SK-N-SH (cell line): ENCODE measurements around the gene SDE2. TPM values are rescaled to one million over a fixed set of nuclear protein-coding genes. Genes with fewer than 3 reads are reported as not detected.

Source experiments
- CTCF ChIA-PET: fragments of 300-600, 350-600 bp; formaldehyde crosslinking; extraction: SDS; loops from one replicate; lab custom pipeline; 2021; lab: Yijun Ruan, JAX
- POLR2A ChIA-PET: fragments of 350-600 bp; sonication (Branson Sonifier 250); formaldehyde crosslinking; extraction: SDS; loops from one replicate; lab custom pipeline; 2020; ENCODE audit warnings: antibody characterized with exemption, inconsistent platforms; lab: Yijun Ruan, JAX
- DNase-seq: peaks from one replicate; pipeline ENCODE4 v3.0.0; 2012
- H2AFZ ChIP-seq: fragments of 200-600 bp; sonication (generic); 2 replicates; pipeline ENCODE4 v1.8.1; 2016; ENCODE audit warnings: antibody characterized with exemption, mild to moderate bottlenecking, low read depth
- H3F3A ChIP-seq: fragments of 200-600 bp; sonication (generic); replicated peaks from 2 replicates; pipeline ENCODE3; 2016; ENCODE audit warnings: antibody characterized with exemption, mild to moderate bottlenecking; ENCODE audit not compliant: insufficient read depth
- H3K27ac ChIP-seq, 2 experiments: fragments of 200-500 bp in 1 of 2; fragments of 200-600 bp in 1 of 2; sonication (Bioruptor generic) in 1 of 2; sonication (generic), shearing (Covaris generic) in 1 of 2; 2 replicates each; pipeline versions ENCODE4 v1.5.1 to v1.6.1; 2014 to 2016; ENCODE audit warnings: low read depth in 2 of 2, inconsistent platforms in 1 of 2, low read length in 1 of 2, mild to moderate bottlenecking in 1 of 2, mixed read lengths in 1 of 2
- H3K27me3 ChIP-seq: fragments of 200-600 bp; sonication (generic), shearing (Covaris generic); 2 replicates; pipeline ENCODE4 v1.6.1; 2016; ENCODE audit warnings: mixed run types; ENCODE audit not compliant: insufficient read depth
- H3K36me3 ChIP-seq, 2 experiments: fragments of 200-500 bp in 1 of 2; fragments of 200-600 bp in 1 of 2; sonication (Bioruptor generic) in 1 of 2; sonication (generic) in 1 of 2; replicated peaks in 1 of 2; 2 replicates each; pipeline versions ENCODE3 to v1.5.1; 2014 to 2016; ENCODE audit warnings: low read length in 1 of 2, mild to moderate bottlenecking in 1 of 2; ENCODE audit not compliant: insufficient read depth in 2 of 2, control insufficient read depth in 1 of 2
- H3K4me1 ChIP-seq, 2 experiments: fragments of 200-500 bp in 1 of 2; fragments of 200-600 bp in 1 of 2; sonication (Bioruptor generic) in 1 of 2; sonication (generic), shearing (Covaris generic) in 1 of 2; 2 replicates each; pipeline versions ENCODE4 v1.5.1 to v1.6.1; 2014 to 2016; ENCODE audit warnings: low read depth in 1 of 2, low read length in 1 of 2, mixed run types in 1 of 2; ENCODE audit not compliant: insufficient read depth in 2 of 2, control insufficient read depth in 1 of 2
- H3K4me2 ChIP-seq: fragments of 200-600 bp; sonication (generic), shearing (Covaris generic); 2 replicates; pipeline ENCODE4 v1.6.1; 2017; ENCODE audit warnings: mixed run types
- H3K4me3 ChIP-seq, 2 experiments: fragments of 200-500 bp in 1 of 2; fragments of 200-600 bp in 1 of 2; sonication (Bioruptor generic) in 1 of 2; sonication (generic), shearing (Covaris generic) in 1 of 2; 2 replicates each; pipeline versions ENCODE4 v1.5.1 to v1.8.1; 2014 to 2016; ENCODE audit warnings: low read depth in 2 of 2, inconsistent platforms in 1 of 2, low read length in 1 of 2, mild to moderate bottlenecking in 1 of 2, mixed read lengths in 1 of 2, moderate library complexity in 1 of 2
- H3K79me2 ChIP-seq: fragments of 200-600 bp; sonication (generic); 2 replicates; pipeline ENCODE4 v1.8.1; 2017; ENCODE audit warnings: mild to moderate bottlenecking; ENCODE audit not compliant: insufficient read depth
- H3K9ac ChIP-seq: fragments of 200-600 bp; sonication (generic); 2 replicates; pipeline ENCODE4 v1.6.1; 2017; ENCODE audit warnings: mixed run types
- H3K9me2 ChIP-seq: fragments of 200-600 bp; sonication (generic); 2 replicates; pipeline ENCODE4 v1.6.1; 2017; ENCODE audit warnings: mixed run types
- H3K9me3 ChIP-seq: fragments of 200-600 bp; sonication (generic); 2 replicates; pipeline ENCODE4 v1.6.1; 2017; ENCODE audit warnings: mixed run types, mild to moderate bottlenecking, moderate library complexity
- H4K20me1 ChIP-seq: fragments of 200-600 bp; sonication (generic); 2 replicates; pipeline ENCODE4 v1.6.1; 2017; ENCODE audit warnings: mild to moderate bottlenecking, mixed run types; ENCODE audit not compliant: insufficient read depth
- FOSL2 ChIP-seq: IDR thresholded peaks from 2 replicates; pipeline ENCODE4 v1.4.0; 2012; ENCODE audit warnings: low read depth, mild to moderate bottlenecking, moderate library complexity, borderline replicate concordance
- FOXJ3 ChIP-seq: sonication (generic); formaldehyde crosslinking; IDR thresholded peaks from 2 replicates; pipeline ENCODE4 v1.5.1; 2020; ENCODE audit warnings: mild to moderate bottlenecking, missing genetic modification reagents
- JUND ChIP-seq: IDR thresholded peaks from 2 replicates; pipeline ENCODE4 v1.4.0; 2012
- MEF2A ChIP-seq: IDR thresholded peaks from 2 replicates; pipeline ENCODE4 v1.4.0; 2012; ENCODE audit warnings: low read depth, borderline replicate concordance
- NRF1 ChIP-seq: IDR thresholded peaks from 2 replicates; pipeline ENCODE4 v1.6.1; 2012; ENCODE audit warnings: low read depth, mild to moderate bottlenecking, low read length
- RXRA ChIP-seq: IDR thresholded peaks from 2 replicates; pipeline ENCODE4 v1.4.0; 2012; ENCODE audit warnings: low read depth, mild to moderate bottlenecking, borderline replicate concordance
- SMC3 ChIP-seq: IDR thresholded peaks from 2 replicates; pipeline ENCODE4 v1.6.1; 2012; ENCODE audit warnings: low read depth, low read length, improper control_type of control experiment
- TAF1 ChIP-seq: IDR thresholded peaks from 2 replicates; pipeline ENCODE4 v1.6.1; 2012; ENCODE audit warnings: low read depth, mild to moderate bottlenecking, low read length, moderate library complexity, borderline replicate concordance
- TCF12 ChIP-seq: IDR thresholded peaks from 2 replicates; pipeline ENCODE4 v1.4.0; 2012
- TEAD4 ChIP-seq: IDR thresholded peaks from 2 replicates; pipeline ENCODE4 v1.4.0; 2012; ENCODE audit warnings: mild to moderate bottlenecking, borderline replicate concordance; ENCODE audit not compliant: insufficient read depth
- whole genome bisulfite sequencing: methylation state at CpG from one replicate; pipeline ENCODE4 v1.1.6; 2017; ENCODE audit warnings: low lambda C conversion rate; 5-methylcytosine and 5-hydroxymethylcytosine counted together
- polyA plus RNA-seq, 3 experiments: library from polyadenylated mRNA; depleted of rRNA; stranded (reverse); fragments of >200 nt; gene quantifications; 2 replicates each; pipeline ENCODE4 v1.2.3, GENCODE V29; 2012
- small RNA-seq, 7 experiments: library from RNA; depleted of rRNA; stranded (forward); fragments of <200 nt; gene quantifications; one replicate each; pipeline ENCODE3, GENCODE V24; 2012
- TF ChIP-seq, protein P1 (sequence below): IDR thresholded peaks from 2 replicates; pipeline ENCODE4; 2012
- TF ChIP-seq, protein P2 (sequence below): fragments of 200-600 bp; sonication (generic); IDR thresholded peaks from 2 replicates; pipeline ENCODE4 v1.6.1; 2017; ENCODE audit warnings: antibody characterized with exemption, mild to moderate bottlenecking, moderate library complexity

The SDE2 gene
- polyA plus RNA-seq, 1 of the 3 experiments (the other 2 are of a cell fraction): 10.1 TPM

DNA sequence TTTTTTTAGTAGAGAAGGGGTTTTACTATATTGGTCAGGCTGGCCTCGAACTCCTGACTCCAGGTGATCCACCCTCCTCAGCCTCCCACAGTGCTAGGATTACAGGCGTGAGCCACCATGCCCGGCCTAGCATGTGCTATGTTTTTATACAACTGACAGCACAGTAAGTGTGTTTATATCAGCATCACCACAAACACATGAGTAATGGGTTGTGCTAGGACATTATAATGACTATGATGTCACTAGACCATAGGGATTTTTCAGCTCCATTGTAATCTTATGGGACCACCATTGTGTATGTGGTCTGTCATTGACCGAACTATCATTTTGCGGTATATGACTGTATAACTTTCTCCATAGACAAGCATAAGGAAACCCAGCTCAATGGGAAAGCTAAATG, 64.4 kb downstream of the SDE2 start:
- no peaks in the 10 kb centered on the region for H3K79me2 ChIP-seq
- no peaks in the 10 kb centered on the region for H4K20me1 ChIP-seq
- CTCF ChIA-PET: interaction anchor here (1.5 to 1.7 kb wide), 2 partner anchors 11 to 460 kb away, joined by 4 to 5 read pairs; partner anchors contain the start of gene PYCR2
- no peak overlapping the region for H3K4me2 ChIP-seq
- H3K27ac ChIP-seq: no peak overlapping the region
- peaks cover 0 to 3% of the 10 kb centered on the region in 2 experiments; a peak in 1 of 4 replicates for H3K4me1 ChIP-seq
- H3F3A ChIP-seq: peaks cover 4% of the 10 kb centered on the region
- 93% methylated on average over 5 of the region's 5 CpGs for WGBS
- POLR2A ChIA-PET: no interaction called here
- H2AFZ ChIP-seq: no peak overlapping the region
- H3K27me3 ChIP-seq: no peaks in the 10 kb centered on the region
- no peaks in the 10 kb centered on the region for H3K9me2 ChIP-seq
- no peaks in the 10 kb centered on the region for H3K36me3 ChIP-seq
- no peak for DNase-seq
- TF ChIP-seq NRF1: no peak
- TF ChIP-seq SMC3: no peak
- no peak for TF ChIP-seq TAF1
- TF ChIP-seq, protein P1, sequence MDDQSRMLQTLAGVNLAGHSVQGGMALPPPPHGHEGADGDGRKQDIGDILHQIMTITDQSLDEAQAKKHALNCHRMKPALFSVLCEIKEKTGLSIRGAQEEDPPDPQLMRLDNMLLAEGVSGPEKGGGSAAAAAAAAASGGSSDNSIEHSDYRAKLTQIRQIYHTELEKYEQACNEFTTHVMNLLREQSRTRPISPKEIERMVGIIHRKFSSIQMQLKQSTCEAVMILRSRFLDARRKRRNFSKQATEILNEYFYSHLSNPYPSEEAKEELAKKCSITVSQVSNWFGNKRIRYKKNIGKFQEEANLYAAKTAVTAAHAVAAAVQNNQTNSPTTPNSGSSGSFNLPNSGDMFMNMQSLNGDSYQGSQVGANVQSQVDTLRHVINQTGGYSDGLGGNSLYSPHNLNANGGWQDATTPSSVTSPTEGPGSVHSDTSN: no peak
- no peak for TF ChIP-seq JUND
- no peak for TF ChIP-seq RXRA
- no peak for TF ChIP-seq TEAD4
- no peak for TF ChIP-seq FOXJ3 (CRISPR knock-in tag)
- no peak for TF ChIP-seq TCF12
- no peak for TF ChIP-seq MEF2A
- no peaks in the 10 kb centered on the region for H3K9me3 ChIP-seq
- no peak overlapping the region for H3K9ac ChIP-seq
- no peak overlapping the region for H3K4me3 ChIP-seq

DNA sequence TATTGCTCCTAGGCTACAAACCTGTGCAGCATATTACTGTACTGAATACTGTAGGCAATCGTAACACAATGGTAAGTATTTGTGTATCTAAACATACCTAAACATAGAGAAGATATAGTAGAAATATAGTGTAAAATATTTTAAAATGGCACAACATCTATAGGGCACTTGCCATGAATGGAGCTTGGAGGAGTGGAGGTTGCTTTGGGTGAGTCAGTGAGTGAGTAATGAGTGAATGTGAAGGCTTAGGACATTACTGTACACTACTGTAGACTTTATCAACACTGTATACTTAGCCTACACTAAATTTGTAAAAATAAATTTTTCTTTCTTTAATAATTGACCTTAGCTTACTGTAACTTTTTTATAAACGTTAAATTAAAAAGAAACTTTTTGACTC, 66.1 kb downstream of the SDE2 start:
- TF ChIP-seq FOSL2 (peak; percentile 74), JUND (peak; percentile 42; the same call in 1 of the 2 replicates)
- TF ChIP-seq, protein P2, sequence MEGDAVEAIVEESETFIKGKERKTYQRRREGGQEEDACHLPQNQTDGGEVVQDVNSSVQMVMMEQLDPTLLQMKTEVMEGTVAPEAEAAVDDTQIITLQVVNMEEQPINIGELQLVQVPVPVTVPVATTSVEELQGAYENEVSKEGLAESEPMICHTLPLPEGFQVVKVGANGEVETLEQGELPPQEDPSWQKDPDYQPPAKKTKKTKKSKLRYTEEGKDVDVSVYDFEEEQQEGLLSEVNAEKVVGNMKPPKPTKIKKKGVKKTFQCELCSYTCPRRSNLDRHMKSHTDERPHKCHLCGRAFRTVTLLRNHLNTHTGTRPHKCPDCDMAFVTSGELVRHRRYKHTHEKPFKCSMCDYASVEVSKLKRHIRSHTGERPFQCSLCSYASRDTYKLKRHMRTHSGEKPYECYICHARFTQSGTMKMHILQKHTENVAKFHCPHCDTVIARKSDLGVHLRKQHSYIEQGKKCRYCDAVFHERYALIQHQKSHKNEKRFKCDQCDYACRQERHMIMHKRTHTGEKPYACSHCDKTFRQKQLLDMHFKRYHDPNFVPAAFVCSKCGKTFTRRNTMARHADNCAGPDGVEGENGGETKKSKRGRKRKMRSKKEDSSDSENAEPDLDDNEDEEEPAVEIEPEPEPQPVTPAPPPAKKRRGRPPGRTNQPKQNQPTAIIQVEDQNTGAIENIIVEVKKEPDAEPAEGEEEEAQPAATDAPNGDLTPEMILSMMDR: no peak
- no peaks in the 10 kb centered on the region for H3K36me3 ChIP-seq
- no peak overlapping the region for H3K4me3 ChIP-seq
- no peak overlapping the region for H2AFZ ChIP-seq
- no peak overlapping the region for H3K9ac ChIP-seq
- WGBS: 53% methylated on average over 2 of the region's 2 CpGs
- H3K27ac ChIP-seq: 0 out of 4 replicates have a peak overlapping the region, but pooled peaks of 1 of the 2 experiments have one; percentile 27
- POLR2A ChIA-PET: no interaction called here
- CTCF ChIA-PET: interaction anchor here (1.1 to 1.7 kb wide), 2 partner anchors 54 to 459 kb away, joined by 3 to 4 read pairs; no protein-coding TSS in a partner anchor
- H3K4me1 ChIP-seq: peaks cover 0 to 5% of the 10 kb centered on the region in 2 experiments; a peak in 1 of 4 replicates
- no peaks in the 10 kb centered on the region for H4K20me1 ChIP-seq
- H3F3A ChIP-seq: peaks cover 4% of the 10 kb centered on the region
- no peaks in the 10 kb centered on the region for H3K9me2 ChIP-seq
- H3K79me2 ChIP-seq: no peaks in the 10 kb centered on the region
- H3K4me2 ChIP-seq: no peak overlapping the region
- no peaks in the 10 kb centered on the region for H3K9me3 ChIP-seq
- DNase-seq: no peak
- no peaks in the 10 kb centered on the region for H3K27me3 ChIP-seq

Small RNA genes lying within 50 kb of the gene (small RNA-seq; reads per million reads assigned to genes)
- 0 reads per million in 7 experiments for gene AL117348.1
- gene NDUFA3P3: 0 reads per million in 7 experiments

Other genes with a start within 250 kb of the SDE2 start
- gene SRP9, start 221.5 kb downstream of the SDE2 start, polyA plus RNA-seq (2012; rRNA removed): 156 and 292 TPM in 2 replicates
- 22.6 and 45.7 TPM in 2 replicates for gene EPHX1, start 189.2 kb downstream of the SDE2 start, polyA plus RNA-seq (2012; rRNA removed)
- 13.5 and 18.5 TPM in 2 replicates for gene TMEM63A, start 117.0 kb downstream of the SDE2 start, polyA plus RNA-seq (2012; rRNA removed)
- gene LEFTY1, start 110.2 kb downstream of the SDE2 start, polyA plus RNA-seq (2012; rRNA removed): 0.05 and 0.07 TPM in 2 replicates
- 95.3 and 124 TPM in 2 replicates for gene PYCR2, start 75.1 kb downstream of the SDE2 start, polyA plus RNA-seq (2012; rRNA removed)
- gene LEFTY2, start 58.1 kb downstream of the SDE2 start, polyA plus RNA-seq (2012; rRNA removed): not detected in 2 replicates
- 315 and 370 TPM in 2 replicates for gene H3-3A, start 63.4 kb upstream of the SDE2 start, polyA plus RNA-seq (2012; rRNA removed)
- gene ACBD3, start 187.4 kb upstream of the SDE2 start, polyA plus RNA-seq (2012; rRNA removed): 17.8 and 26.3 TPM in 2 replicates
- gene MIXL1, start 224.3 kb upstream of the SDE2 start, polyA plus RNA-seq (2012; rRNA removed): 0.03 TPM in 1 of 2 replicates, not detected in the other